Measurements from ENCODE around the gene PAPSS1. TPM values are rescaled to one million over a fixed set of nuclear protein-coding genes. Genes with fewer than 3 reads are reported as not detected.

Gene PAPSS1
- total and polyA plus RNA-seq, 10 of the 15 experiments (the other 5 are each of a cell fraction or from before 2014, with no cell fraction given), result 22.6 to 73.0 (median 30.6) TPM

- no peak for ATAC-seq
- RAD21 ChIA-PET (ENCODE audit: unreplicated experiment), result no interaction called here
Measured at GRCh38 chr4:107616838-107617389, 103.1 kb downstream of the PAPSS1 start.

DNA sequence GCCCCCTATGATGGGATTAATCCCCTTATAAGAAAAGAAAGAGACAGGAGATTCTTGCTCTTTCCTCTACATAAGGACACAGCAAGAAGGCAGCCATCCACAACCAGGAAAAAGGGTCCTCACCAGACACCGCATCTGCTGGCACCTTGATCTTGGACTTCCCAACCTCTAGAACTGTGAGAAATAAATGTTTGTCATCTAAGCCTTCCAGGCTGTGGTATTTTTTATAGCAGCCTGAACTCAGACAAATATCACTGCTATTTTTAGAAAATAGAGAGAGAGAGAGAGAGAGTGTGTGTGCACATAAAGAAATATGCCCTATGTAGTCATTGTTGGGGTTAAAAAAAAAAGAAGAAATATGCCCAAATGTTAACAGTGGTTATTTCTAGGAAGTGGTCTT is 104.2 kb downstream of the PAPSS1 start:
- ChIA-PET SMC1A (ENCODE audit: uncharacterized antibody, unreplicated experiment) (interaction anchor here (1.2 kb wide), 1 partner anchor 15 kb away, joined by 5 read pairs; no protein-coding TSS in a partner anchor), POLR2A (no interaction called here), CTCF (no interaction called here), RAD21 (ENCODE audit: unreplicated experiment) (no interaction called here)
- Histone ChIP-seq H3K4me2 (ENCODE audit: control insufficient read depth, insufficient read depth) (no peak overlapping the region), H3K9me3 (replicated peaks; ENCODE audit: control insufficient read depth, insufficient read depth, low read length) (no peaks in the 10 kb centered on the region; the same call in 2 of the 3 replicates), H3K27me3 (replicated peaks in 1 of 2; ENCODE audit: control insufficient read depth in 2 of 2, insufficient read depth in 2 of 2, low read length in 1 of 2) (no peaks in the 10 kb centered on the region), H3K27ac (ENCODE audit: control insufficient read depth, insufficient read depth) (no peak overlapping the region), H2AFZ (ENCODE audit: control insufficient read depth, low read depth, low read length) (no peak overlapping the region), H4K20me1 (ENCODE audit: control insufficient read depth, insufficient read depth) (no peaks in the 10 kb centered on the region), H3K36me3 (ENCODE audit: control insufficient read depth in 2 of 2, insufficient read depth in 2 of 2, low read length in 1 of 2) (no peaks in the 10 kb centered on the region), H3K79me2 (ENCODE audit: control insufficient read depth, insufficient read depth, low read length) (no peaks in the 10 kb centered on the region), H3K4me3 (no peak overlapping the region), H3K4me1 (ENCODE audit: control insufficient read depth, insufficient read depth, low read length) (no peaks in the 10 kb centered on the region), H3K9ac (ENCODE audit: control insufficient read depth, insufficient read depth, low read length) (no peak overlapping the region)
- FAIRE-seq (no peak), ATAC-seq (no peak), DNase-seq (ENCODE audit: low read depth, low spot score) (no peak)
- no TSS peak for BruUV-seq (replicated peaks)
- intact Hi-C loops (cut with micrococcal nuclease; ENCODE audit: unreplicated experiment) (no loop called here), in situ Hi-C loops (cut with MboI) (no loop called here)
- WGBS (ENCODE audit: insufficient coverage, insufficient replicate concordance, low lambda C conversion rate, missing lambda C conversion rate), result 100% methylated on average over 1 of the region's 1 CpG
- TF ChIP-seq BCLAF1 (IDR thresholded peaks at IDR 0.05) (no peak), NFYA (IDR thresholded peaks at IDR 0.05; ENCODE audit: borderline replicate concordance, low read depth, low read length) (no peak)

More at GRCh38 chr4:107616838-107617389, 103.1 kb downstream of the PAPSS1 start:
- H3K36me3 ChIP-seq (ENCODE audit: control insufficient read depth in 2 of 2, insufficient read depth in 2 of 2, low read length in 1 of 2), result no peaks in the 10 kb centered on the region
- SMC1A ChIA-PET (ENCODE audit: uncharacterized antibody, unreplicated experiment), result interaction anchor here (1.2 kb wide), 1 partner anchor 14 kb away, joined by 5 read pairs; no protein-coding TSS in a partner anchor
- H3K4me3 ChIP-seq, result no peak overlapping the region
- FAIRE-seq, result no peak
- H3K4me2 ChIP-seq (ENCODE audit: control insufficient read depth, insufficient read depth), result no peak overlapping the region
- BruUV-seq (replicated peaks), result no TSS peak
- no peaks in the 10 kb centered on the region for H3K4me1 ChIP-seq (ENCODE audit: control insufficient read depth, insufficient read depth, low read length)
- CTCF ChIA-PET, result no interaction called here
- H4K20me1 ChIP-seq (ENCODE audit: control insufficient read depth, insufficient read depth), result no peaks in the 10 kb centered on the region
- POLR2A ChIA-PET, result interaction anchor here (0.9 kb wide), 1 partner anchor 16 kb away, joined by 3 read pairs; no protein-coding TSS in a partner anchor
- H3K9me3 ChIP-seq (replicated peaks; ENCODE audit: control insufficient read depth, insufficient read depth, low read length), result no peaks in the 10 kb centered on the region
- TF ChIP-seq ZNF622 (IDR thresholded peaks at IDR 0.05), result no peak
- no peak for TF ChIP-seq JUNB (IDR thresholded peaks at IDR 0.05)
- no peak for TF ChIP-seq MYC (IDR thresholded peaks at IDR 0.05; ENCODE audit: insufficient read depth, insufficient read length, insufficient replicate concordance, low read length, severe bottlenecking)
- TF ChIP-seq ASH2L (IDR thresholded peaks at IDR 0.05; ENCODE audit: borderline replicate concordance, low read depth), result no peak
- TF ChIP-seq SMC3 (IDR thresholded peaks at IDR 0.05; ENCODE audit: borderline replicate concordance, low read length), result no peak
- no peak for TF ChIP-seq NR2F1 (conservative IDR thresholded peaks at IDR 0.05)
- no peak for TF ChIP-seq HDGF (IDR thresholded peaks at IDR 0.05)
- TF ChIP-seq POLR2AphosphoS2 (IDR thresholded peaks at IDR 0.05; ENCODE audit: low read depth, low read length), result no peak
- TF ChIP-seq JUND (IDR thresholded peaks at IDR 0.05; ENCODE audit: low read depth, low read length), result no peak
- TF ChIP-seq TAF1 (IDR thresholded peaks at IDR 0.05; ENCODE audit: borderline replicate concordance, low read depth, low read length), result no peak
- TF ChIP-seq HDAC2 (IDR thresholded peaks at IDR 0.05), result no peak
- TF ChIP-seq EED (IDR thresholded peaks at IDR 0.05; ENCODE audit: low read depth), result no peak
- TF ChIP-seq LARP7 (IDR thresholded peaks at IDR 0.05), result no peak
- TF ChIP-seq ATF7 (IDR thresholded peaks at IDR 0.05; ENCODE audit: low read depth), result no peak
- no peak for TF ChIP-seq ZNF217 (IDR thresholded peaks at IDR 0.05)
- no peak for TF ChIP-seq SIN3A (IDR thresholded peaks at IDR 0.05; ENCODE audit: low read depth, low read length)
- WGBS (ENCODE audit: insufficient coverage, insufficient replicate concordance, low lambda C conversion rate, missing lambda C conversion rate), result 100% methylated on average over 1 of the region's 3 CpGs
- DNase-seq (ENCODE audit: low read depth, low spot score), result no peak
- no peak overlapping the region for H3K27ac ChIP-seq (ENCODE audit: control insufficient read depth, insufficient read depth)
- H2AFZ ChIP-seq (ENCODE audit: control insufficient read depth, low read depth, low read length), result no peak overlapping the region
- no peak overlapping the region for H3K9ac ChIP-seq (ENCODE audit: control insufficient read depth, insufficient read depth, low read length)
- intact Hi-C loops (cut with micrococcal nuclease; ENCODE audit: unreplicated experiment) (no loop called here), in situ Hi-C loops (cut with MboI) (no loop called here)
- H3K79me2 ChIP-seq (ENCODE audit: control insufficient read depth, insufficient read depth, low read length), result no peaks in the 10 kb centered on the region
- no peaks in the 10 kb centered on the region for H3K27me3 ChIP-seq (replicated peaks in 1 of 2; ENCODE audit: control insufficient read depth in 2 of 2, insufficient read depth in 2 of 2, low read length in 1 of 2)
